ENCODE measurements around the gene PDE4D. TPM values are rescaled to one million over a fixed set of nuclear protein-coding genes. Genes with fewer than 3 reads are reported as not detected.

Gene PDE4D
- total RNA-seq, 1 donor from 2014 or later: 11.8 TPM

DNA sequence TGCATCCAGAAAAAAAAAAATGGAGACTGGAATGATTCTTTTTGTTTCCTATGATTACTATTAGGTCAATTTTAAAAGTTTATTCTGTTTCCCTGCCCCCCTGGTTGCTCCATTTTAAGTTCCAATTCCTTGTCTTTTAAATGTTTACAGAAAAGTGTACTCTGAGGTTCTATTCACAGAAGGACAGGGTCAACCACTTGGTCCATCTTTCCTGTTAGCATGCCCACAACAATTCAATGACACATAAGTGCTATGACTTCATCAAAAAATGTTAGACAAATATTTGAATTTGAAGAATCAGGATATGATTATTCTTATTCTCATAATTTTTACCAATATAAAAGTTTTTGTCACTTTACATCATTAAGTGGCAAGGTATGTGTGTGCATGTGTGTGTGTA is 123.7 kb downstream of the PDE4D start:
- Mint-ChIP-seq H3K9me3 (no peaks in the 10 kb centered on the region), H3K27me3 (ENCODE audit: low read depth) (peaks cover 19% of the 10 kb centered on the region), H3K36me3 (ENCODE audit: low read depth) (no peaks in the 10 kb centered on the region), H3K4me1 (peaks cover 32% of the 10 kb centered on the region), H3K27ac (ENCODE audit: unreplicated experiment) (no peak overlapping the region), H3K4me3 (no peak overlapping the region)
- no peak for TF ChIP-seq CTCF (conservative IDR thresholded peaks at IDR 0.05)
- DNase-seq (ENCODE audit: low read depth, low spot score): no peak

DNA sequence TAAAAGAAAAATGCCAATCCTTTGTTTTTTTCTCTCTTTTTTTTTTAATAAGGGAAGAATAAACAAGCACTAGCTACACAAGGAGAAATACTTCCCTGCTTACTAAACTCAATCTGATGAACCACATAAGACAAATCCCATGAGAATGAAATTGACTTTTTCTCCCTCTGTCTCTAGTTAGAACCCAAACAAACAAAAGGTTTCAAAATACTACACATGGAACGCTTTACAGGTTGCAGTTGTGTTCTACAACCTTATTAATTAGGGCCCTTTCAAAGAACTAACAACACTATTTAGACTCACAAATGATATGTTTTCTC is 124.5 kb downstream of the PDE4D start:
- Mint-ChIP-seq H3K4me3 (peak overlapping the region; percentile 88), H3K27ac (ENCODE audit: unreplicated experiment) (no peak overlapping the region), H3K9me3 (no peaks in the 10 kb centered on the region), H3K4me1 (peaks cover 32% of the 10 kb centered on the region), H3K36me3 (ENCODE audit: low read depth) (no peaks in the 10 kb centered on the region), H3K27me3 (ENCODE audit: low read depth) (peaks cover 19% of the 10 kb centered on the region)
- no peak for TF ChIP-seq CTCF (conservative IDR thresholded peaks at IDR 0.05)
- no peak for DNase-seq (ENCODE audit: low read depth, low spot score)

DNA sequence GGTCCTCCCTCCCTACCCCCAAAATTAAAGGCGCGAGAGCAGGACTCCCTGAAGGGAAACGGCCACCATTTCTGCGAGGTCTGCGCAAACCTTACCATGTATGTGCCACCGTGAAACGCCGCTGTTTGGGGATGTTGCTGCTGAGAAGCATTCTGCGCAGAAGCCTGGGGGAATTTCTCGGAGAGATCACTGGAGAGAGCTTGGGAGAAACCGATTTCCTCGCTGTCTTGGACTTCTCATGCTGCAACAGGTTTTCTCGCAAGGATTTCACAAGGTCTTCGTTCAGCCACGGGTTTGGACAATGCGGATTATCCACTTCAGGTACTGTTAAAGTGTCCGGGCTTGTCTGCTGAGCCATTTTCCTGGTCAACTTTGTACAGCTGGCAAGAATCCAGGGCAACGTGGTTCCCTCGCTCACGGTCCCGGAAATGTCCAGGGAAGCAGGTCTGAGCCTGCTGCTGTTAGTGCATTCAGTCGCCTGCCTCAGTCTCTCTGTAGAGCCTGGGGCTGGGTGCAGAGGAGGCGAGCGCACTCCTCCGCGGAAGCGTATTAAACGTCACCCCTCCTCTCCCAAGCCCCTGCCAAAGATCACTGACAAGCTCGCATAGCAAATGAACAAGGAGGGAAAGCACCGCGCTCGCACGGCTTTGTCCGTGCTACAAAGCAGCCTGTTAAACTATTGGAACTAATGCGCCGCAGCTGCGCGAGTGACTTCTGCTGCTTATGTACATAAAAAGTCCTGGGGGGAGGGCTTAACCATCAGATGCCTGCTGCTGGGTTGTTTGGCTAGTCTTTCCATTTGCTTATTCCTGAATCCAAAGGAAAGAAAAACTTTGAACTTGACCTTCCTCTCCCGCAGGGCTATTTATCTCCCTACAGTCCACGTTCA is 125.1 kb downstream of the PDE4D start:
- peak; percentile 41 for DNase-seq (ENCODE audit: low read depth, low spot score)
- peak overlapping the region; percentile 88 for H3K4me3 Mint-ChIP-seq
- H3K27me3 Mint-ChIP-seq (ENCODE audit: low read depth): peaks cover 19% of the 10 kb centered on the region
- peak overlapping the region; percentile 87 for H3K27ac Mint-ChIP-seq (ENCODE audit: unreplicated experiment)
- no peaks in the 10 kb centered on the region for H3K9me3 Mint-ChIP-seq
- no peaks in the 10 kb centered on the region for H3K36me3 Mint-ChIP-seq (ENCODE audit: low read depth)
- no peak for TF ChIP-seq CTCF (conservative IDR thresholded peaks at IDR 0.05)
- H3K4me1 Mint-ChIP-seq: peaks cover 32% of the 10 kb centered on the region

DNA sequence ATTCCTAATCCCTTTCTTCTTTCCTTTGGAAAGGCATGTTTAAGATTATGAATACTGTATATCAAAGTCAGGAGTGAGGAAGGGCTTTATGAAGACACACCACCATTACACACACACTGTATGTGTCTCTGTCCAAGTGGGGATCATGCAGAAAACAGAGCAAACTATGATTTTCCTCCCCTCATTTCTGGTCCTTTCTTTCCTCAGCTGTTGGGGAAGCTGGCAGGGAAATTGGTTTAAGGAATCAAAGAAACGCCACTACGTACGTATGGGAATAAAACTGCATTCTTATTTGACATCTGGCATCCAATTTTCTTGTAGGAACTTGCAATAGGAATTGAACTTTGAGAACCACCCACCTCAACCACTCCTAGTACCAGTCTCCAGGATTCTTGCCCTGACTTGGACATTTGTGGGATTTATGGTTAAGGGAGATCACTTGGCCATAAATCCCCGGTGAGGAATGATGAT is 125.8 kb downstream of the PDE4D start:
- H3K27ac Mint-ChIP-seq (ENCODE audit: unreplicated experiment): peak overlapping the region; percentile 87
- peak overlapping the region; percentile 88 for H3K4me3 Mint-ChIP-seq
- DNase-seq (ENCODE audit: low read depth, low spot score): no peak
- H3K9me3 Mint-ChIP-seq: no peaks in the 10 kb centered on the region
- no peak for TF ChIP-seq CTCF (conservative IDR thresholded peaks at IDR 0.05)
- H3K4me1 Mint-ChIP-seq: peaks cover 32% of the 10 kb centered on the region
- H3K36me3 Mint-ChIP-seq (ENCODE audit: low read depth): no peaks in the 10 kb centered on the region
- peaks cover 19% of the 10 kb centered on the region for H3K27me3 Mint-ChIP-seq (ENCODE audit: low read depth)

GRCh38 chr5:59767211-59767605 is 126.3 kb downstream of the PDE4D start:
- peaks cover 32% of the 10 kb centered on the region for H3K4me1 Mint-ChIP-seq
- DNase-seq (ENCODE audit: low read depth, low spot score): no peak
- no peaks in the 10 kb centered on the region for H3K9me3 Mint-ChIP-seq
- H3K27ac Mint-ChIP-seq (ENCODE audit: unreplicated experiment): no peak overlapping the region
- H3K4me3 Mint-ChIP-seq: peak overlapping the region; percentile 88
- no peak for TF ChIP-seq CTCF (conservative IDR thresholded peaks at IDR 0.05)
- H3K27me3 Mint-ChIP-seq (ENCODE audit: low read depth): peaks cover 19% of the 10 kb centered on the region
- no peaks in the 10 kb centered on the region for H3K36me3 Mint-ChIP-seq (ENCODE audit: low read depth)
